Testis (tissue), 3 donors: ENCODE measurements around the gene SYNGR4. TPM values are rescaled to one million over a fixed set of nuclear protein-coding genes. Genes with fewer than 3 reads are reported as not detected.

Experiments
- DNase-seq: peaks from one replicate; pipeline ENCODE4 v3.0.0-alpha.2; 2019
- H3K27ac ChIP-seq, 2 donors: fragments of 200-600 bp; sonication (generic); one replicate each; pipeline ENCODE4 v1.5.1; 2019
- H3K27me3 ChIP-seq: fragments of 200-600 bp; sonication (generic); one replicate; pipeline ENCODE4 v1.5.1; 2019
- H3K36me3 ChIP-seq: fragments of 200-600 bp; sonication (generic); one replicate; pipeline ENCODE4 v1.5.1; 2017; ENCODE audit warnings: low read depth; ENCODE audit errors: missing control alignments
- H3K4me1 ChIP-seq: fragments of 200-600 bp; sonication (generic); one replicate; pipeline ENCODE4 v1.5.1; 2019
- H3K4me3 ChIP-seq, 2 donors: fragments of 200-600 bp; sonication (generic); one replicate each; pipeline ENCODE4 v1.5.1; 2017 to 2019
- H3K9me3 ChIP-seq: fragments of 200-600 bp; sonication (generic); one replicate; pipeline ENCODE4 v1.5.1; 2017
- POLR2A ChIP-seq: fragments of 450-650 bp; IDR thresholded peaks from one replicate; pipeline ENCODE4 v1.6.1; 2017; ENCODE audit warnings: antibody characterized with exemption, mild to moderate bottlenecking, moderate library complexity
- WGBS, 2 donors: methylation state at CpG; one replicate each; pipeline ENCODE4 v1.1.5; 2018; 5-methylcytosine and 5-hydroxymethylcytosine counted together
- intact Hi-C: fragments of 100-400 bp; cut with DNase I; formaldehyde crosslinking; loops from one replicate; pipeline ENCODE4 v1.15.1; 2023; ENCODE audit warnings: low total_unique reads
- polyA plus RNA-seq: library from polyadenylated mRNA; stranded (reverse); fragments of 350-450 nt; fragmentation: Illumina TruSeq; extraction: RNeasy Lipid Tissue Mini Kit (QIAGEN cat#74804); gene quantifications from one replicate; pipeline ENCODE4 v1.2.3, GENCODE V29; 2014; ENCODE audit warnings: low read depth, low replicate concordance; ENCODE audit not compliant: insufficient read depth
- total RNA-seq, 2 donors: library from RNA; depleted of rRNA; stranded (reverse); fragments of >200 nt; gene quantifications; one replicate each; pipeline ENCODE4 v1.2.3, GENCODE V29; 2016
- TF ChIP-seq, protein P1 (sequence below), 3 experiments: fragments of 450-650 bp in 2 of 3; fragments of 200-600 bp in 1 of 3; sonication (generic) in 1 of 3; IDR thresholded peaks; one replicate each; pipeline ENCODE4 v1.5.1; 2016 to 2019; ENCODE audit warnings: antibody characterized with exemption in 3 of 3, mild to moderate bottlenecking in 2 of 3, moderate library complexity in 1 of 3

The SYNGR4 gene
- total and polyA plus RNA-seq, 3 donors from 2014 or later = 21.8 to 112 (median 26.1) TPM

GRCh38 chr19:48400018-48400742 lies 36.0 kb downstream of the SYNGR4 start:
- TF ChIP-seq POLR2A = no peak
- TF ChIP-seq, protein P1, sequence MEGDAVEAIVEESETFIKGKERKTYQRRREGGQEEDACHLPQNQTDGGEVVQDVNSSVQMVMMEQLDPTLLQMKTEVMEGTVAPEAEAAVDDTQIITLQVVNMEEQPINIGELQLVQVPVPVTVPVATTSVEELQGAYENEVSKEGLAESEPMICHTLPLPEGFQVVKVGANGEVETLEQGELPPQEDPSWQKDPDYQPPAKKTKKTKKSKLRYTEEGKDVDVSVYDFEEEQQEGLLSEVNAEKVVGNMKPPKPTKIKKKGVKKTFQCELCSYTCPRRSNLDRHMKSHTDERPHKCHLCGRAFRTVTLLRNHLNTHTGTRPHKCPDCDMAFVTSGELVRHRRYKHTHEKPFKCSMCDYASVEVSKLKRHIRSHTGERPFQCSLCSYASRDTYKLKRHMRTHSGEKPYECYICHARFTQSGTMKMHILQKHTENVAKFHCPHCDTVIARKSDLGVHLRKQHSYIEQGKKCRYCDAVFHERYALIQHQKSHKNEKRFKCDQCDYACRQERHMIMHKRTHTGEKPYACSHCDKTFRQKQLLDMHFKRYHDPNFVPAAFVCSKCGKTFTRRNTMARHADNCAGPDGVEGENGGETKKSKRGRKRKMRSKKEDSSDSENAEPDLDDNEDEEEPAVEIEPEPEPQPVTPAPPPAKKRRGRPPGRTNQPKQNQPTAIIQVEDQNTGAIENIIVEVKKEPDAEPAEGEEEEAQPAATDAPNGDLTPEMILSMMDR (IDR thresholded peaks at IDR 0.05) = no peak
- H3K27me3 ChIP-seq = no peaks in the 10 kb centered on the region
- intact Hi-C loops = no loop called here
- H3K4me3 ChIP-seq = no peak overlapping the region
- H3K27ac ChIP-seq = no peak overlapping the region
- peak; percentile 66 for DNase-seq
- peaks cover 5% of the 10 kb centered on the region for H3K4me1 ChIP-seq
- H3K9me3 ChIP-seq = no peaks in the 10 kb centered on the region
- 31 to 40% methylated on average over 14 of the region's 14 CpGs for WGBS, 2 donors
- no peaks in the 10 kb centered on the region for H3K36me3 ChIP-seq

GRCh38 chr19:48401287-48401686 lies 37.1 kb downstream of the SYNGR4 start:
- Histone ChIP-seq H3K27me3 (no peaks in the 10 kb centered on the region), H3K4me3 (no peak overlapping the region), H3K4me1 (no peaks in the 10 kb centered on the region), H3K36me3 (no peaks in the 10 kb centered on the region), H3K27ac (no peak overlapping the region), H3K9me3 (no peaks in the 10 kb centered on the region)
- intact Hi-C loops = no loop called here
- 78 to 79% methylated on average over 5 of the region's 5 CpGs for WGBS, 2 donors
- DNase-seq = no peak
- TF ChIP-seq, protein P1 (IDR thresholded peaks at IDR 0.05) = no peak
- no peak for TF ChIP-seq POLR2A

DNA sequence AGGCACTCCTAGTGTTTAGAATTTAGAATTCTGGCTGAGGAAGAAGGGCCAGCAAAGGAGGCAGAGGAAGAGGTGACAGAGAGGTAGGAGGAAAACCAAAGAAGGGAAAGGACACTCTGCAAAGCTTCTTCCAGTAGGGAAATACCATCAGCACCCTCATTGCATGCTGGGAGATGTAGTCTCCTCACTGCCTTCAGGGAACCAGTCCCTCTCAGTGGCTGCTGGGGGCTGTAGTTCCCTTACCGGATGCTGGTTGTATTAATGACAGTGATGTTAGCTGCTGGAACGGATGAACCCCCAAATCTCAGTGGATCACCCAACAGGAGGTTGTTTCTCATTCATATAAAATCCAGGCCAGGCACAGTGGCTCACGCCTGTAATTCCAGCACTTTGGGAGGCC lies 39.4 kb downstream of the SYNGR4 start:
- TF ChIP-seq POLR2A = no peak
- no peaks in the 10 kb centered on the region for H3K27me3 ChIP-seq
- no peaks in the 10 kb centered on the region for H3K9me3 ChIP-seq
- DNase-seq = peak; percentile 79
- H3K4me3 ChIP-seq = no peak overlapping the region
- WGBS, 2 donors = 51 to 60% methylated on average over 1 to 3 of the region's 3 CpGs
- intact Hi-C loops = no loop called here
- no peaks in the 10 kb centered on the region for H3K36me3 ChIP-seq
- H3K4me1 ChIP-seq = no peaks in the 10 kb centered on the region
- H3K27ac ChIP-seq = no peak overlapping the region

DNA sequence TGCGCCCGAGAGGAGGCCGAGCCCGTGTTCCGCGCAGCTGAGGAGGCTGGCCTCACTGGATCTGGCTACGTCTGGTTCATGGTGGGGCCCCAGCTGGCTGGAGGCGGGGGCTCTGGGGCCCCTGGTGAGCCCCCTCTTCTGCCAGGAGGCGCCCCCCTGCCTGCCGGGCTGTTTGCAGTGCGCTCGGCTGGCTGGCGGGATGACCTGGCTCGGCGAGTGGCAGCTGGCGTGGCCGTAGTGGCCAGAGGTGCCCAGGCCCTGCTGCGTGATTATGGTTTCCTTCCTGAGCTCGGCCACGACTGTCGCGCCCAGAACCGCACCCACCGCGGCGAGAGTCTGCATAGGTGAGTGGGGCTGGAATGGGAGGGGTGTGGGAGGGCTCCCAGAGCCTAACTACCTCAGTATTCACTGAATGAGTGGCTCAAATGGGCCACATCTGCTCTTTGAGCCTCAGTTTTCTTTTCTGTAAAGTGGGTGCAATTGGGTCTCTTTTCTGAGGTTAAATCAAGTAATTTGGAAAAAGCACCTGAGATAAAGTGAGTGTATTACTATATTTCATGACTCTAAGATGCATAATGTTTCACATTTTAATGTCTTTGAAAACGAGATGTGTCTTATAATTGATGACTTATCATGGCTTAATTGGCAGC lies 41.0 kb downstream of the SYNGR4 start:
- Histone ChIP-seq H3K27me3 (no peaks in the 10 kb centered on the region), H3K4me3 (no peak overlapping the region), H3K27ac (no peak overlapping the region), H3K4me1 (no peaks in the 10 kb centered on the region), H3K9me3 (no peaks in the 10 kb centered on the region), H3K36me3 (no peaks in the 10 kb centered on the region)
- TF ChIP-seq, protein P1 (IDR thresholded peaks at IDR 0.05) = no peak
- no peak for TF ChIP-seq POLR2A
- intact Hi-C loops = no loop called here
- 65 to 74% methylated on average over 1 to 27 of the region's 27 CpGs for WGBS, 2 donors
- DNase-seq = no peak

GRCh38 chr19:48405850-48406249 lies 41.7 kb downstream of the SYNGR4 start:
- Histone ChIP-seq H3K27me3 (no peaks in the 10 kb centered on the region), H3K27ac (no peak overlapping the region), H3K4me1 (no peaks in the 10 kb centered on the region), H3K36me3 (no peaks in the 10 kb centered on the region), H3K4me3 (no peak overlapping the region), H3K9me3 (no peaks in the 10 kb centered on the region)
- intact Hi-C loops = no loop called here
- DNase-seq = peak; percentile 61
- 64 to 76% methylated on average over 13 of the region's 13 CpGs for WGBS, 2 donors
- no peak for TF ChIP-seq POLR2A
